ENCODE data around the gene TSKU. TPM values are rescaled to one million over a fixed set of nuclear protein-coding genes. Genes with fewer than 3 reads are reported as not detected.
A peak's percentile ranks its signal among the peaks of the same experiment; 100 is the strongest.
"Not testable (repeated sequence)": the region's sequence is repeated elsewhere in the genome, so short reads cannot be mapped to it uniquely, and the experiment has no call there.

The TSKU gene
- total RNA-seq, 1 experiment from 2014 or later = 68.8 TPM

GRCh38 chr11:76805206-76805913 lies 22.2 kb downstream of the TSKU start:
- Histone ChIP-seq H3K4me3 (ENCODE audit: insufficient read depth, low read depth, low read length) (no peak overlapping the region), H3K27me3 (ENCODE audit: control insufficient read depth, insufficient read depth, low read length) (no peaks in the 10 kb centered on the region), H3K36me3 (replicated peaks; ENCODE audit: control insufficient read depth, insufficient read depth, low read length) (no peaks in the 10 kb centered on the region)
- DNase-seq = peak; percentile 11

GRCh38 chr11:76806131-76806530 lies 23.0 kb downstream of the TSKU start:
- Histone ChIP-seq H3K27me3 (ENCODE audit: control insufficient read depth, insufficient read depth, low read length) (no peaks in the 10 kb centered on the region), H3K4me3 (ENCODE audit: insufficient read depth, low read depth, low read length) (no peak overlapping the region), H3K36me3 (replicated peaks; ENCODE audit: control insufficient read depth, insufficient read depth, low read length) (no peaks in the 10 kb centered on the region)
- peak; percentile 28 for DNase-seq

GRCh38 chr11:76806608-76807205 lies 23.6 kb downstream of the TSKU start:
- H3K36me3 ChIP-seq (replicated peaks; ENCODE audit: control insufficient read depth, insufficient read depth, low read length) = no peaks in the 10 kb centered on the region
- no peak for DNase-seq

GRCh38 chr11:76807206-76807875 lies 24.2 kb downstream of the TSKU start:
- H3K27me3 ChIP-seq (ENCODE audit: control insufficient read depth, insufficient read depth, low read length) = no peaks in the 10 kb centered on the region
- no peaks in the 10 kb centered on the region for H3K36me3 ChIP-seq (replicated peaks; ENCODE audit: control insufficient read depth, insufficient read depth, low read length)
- peak; percentile 84 for DNase-seq
- no peak overlapping the region for H3K4me3 ChIP-seq (ENCODE audit: insufficient read depth, low read depth, low read length)

More at GRCh38 chr11:76806608-76807205, 23.6 kb downstream of the TSKU start:
- no peaks in the 10 kb centered on the region for H3K27me3 ChIP-seq (ENCODE audit: control insufficient read depth, insufficient read depth, low read length)
- no peak overlapping the region for H3K4me3 ChIP-seq (ENCODE audit: insufficient read depth, low read depth, low read length)

- H3K4me3 ChIP-seq (ENCODE audit: insufficient read depth, low read depth, low read length) = no peak overlapping the region
- H3K27me3 ChIP-seq (ENCODE audit: control insufficient read depth, insufficient read depth, low read length) = no peaks in the 10 kb centered on the region
- no peak for DNase-seq
- no peaks in the 10 kb centered on the region for H3K36me3 ChIP-seq (replicated peaks; ENCODE audit: control insufficient read depth, insufficient read depth, low read length)
Observed at GRCh38 chr11:76808171-76808570, 25.0 kb downstream of the TSKU start.

GRCh38 chr11:76808996-76809395 lies 25.8 kb downstream of the TSKU start:
- DNase-seq = no peak
- H3K36me3 ChIP-seq (replicated peaks; ENCODE audit: control insufficient read depth, insufficient read depth, low read length) = no peaks in the 10 kb centered on the region
- no peak overlapping the region for H3K4me3 ChIP-seq (ENCODE audit: insufficient read depth, low read depth, low read length)
- no peaks in the 10 kb centered on the region for H3K27me3 ChIP-seq (ENCODE audit: control insufficient read depth, insufficient read depth, low read length)

- H3K4me3 ChIP-seq (ENCODE audit: insufficient read depth, low read depth, low read length) = no peak overlapping the region
- DNase-seq = no peak
- no peaks in the 10 kb centered on the region for H3K36me3 ChIP-seq (replicated peaks; ENCODE audit: control insufficient read depth, insufficient read depth, low read length)
- no peaks in the 10 kb centered on the region for H3K27me3 ChIP-seq (ENCODE audit: control insufficient read depth, insufficient read depth, low read length)
Observed at GRCh38 chr11:76810151-76810853, 27.1 kb downstream of the TSKU start.

GRCh38 chr11:76811259-76811658 lies 28.1 kb downstream of the TSKU start:
- H3K4me3 ChIP-seq (ENCODE audit: insufficient read depth, low read depth, low read length) = no peak overlapping the region
- DNase-seq = no peak
- no peaks in the 10 kb centered on the region for H3K27me3 ChIP-seq (ENCODE audit: control insufficient read depth, insufficient read depth, low read length)
- H3K36me3 ChIP-seq (replicated peaks; ENCODE audit: control insufficient read depth, insufficient read depth, low read length) = no peaks in the 10 kb centered on the region

- Histone ChIP-seq H3K36me3 (replicated peaks; ENCODE audit: control insufficient read depth, insufficient read depth, low read length) (no peaks in the 10 kb centered on the region), H3K4me3 (ENCODE audit: insufficient read depth, low read depth, low read length) (no peak overlapping the region), H3K27me3 (ENCODE audit: control insufficient read depth, insufficient read depth, low read length) (no peaks in the 10 kb centered on the region)
- DNase-seq = no peak
Observed at GRCh38 chr11:76814414-76814813, 31.3 kb downstream of the TSKU start.

GRCh38 chr11:76815678-76816077 lies 32.5 kb downstream of the TSKU start:
- not testable (repeated sequence) for H3K36me3 ChIP-seq (replicated peaks; ENCODE audit: control insufficient read depth, insufficient read depth, low read length); DNase-seq; H3K27me3 ChIP-seq (ENCODE audit: control insufficient read depth, insufficient read depth, low read length); H3K4me3 ChIP-seq (ENCODE audit: insufficient read depth, low read depth, low read length)

- H3K4me3 ChIP-seq (ENCODE audit: insufficient read depth, low read depth, low read length) = no peak overlapping the region
- no peaks in the 10 kb centered on the region for H3K27me3 ChIP-seq (ENCODE audit: control insufficient read depth, insufficient read depth, low read length)
- DNase-seq = no peak
- no peaks in the 10 kb centered on the region for H3K36me3 ChIP-seq (replicated peaks; ENCODE audit: control insufficient read depth, insufficient read depth, low read length)
Observed at GRCh38 chr11:76820184-76820566, 37.0 kb downstream of the TSKU start.

GRCh38 chr11:76821396-76821795 lies 38.2 kb downstream of the TSKU start:
- not testable (repeated sequence) for H3K27me3 ChIP-seq (ENCODE audit: control insufficient read depth, insufficient read depth, low read length); H3K4me3 ChIP-seq (ENCODE audit: insufficient read depth, low read depth, low read length); H3K36me3 ChIP-seq (replicated peaks; ENCODE audit: control insufficient read depth, insufficient read depth, low read length); DNase-seq

- DNase-seq = no peak
- Histone ChIP-seq H3K36me3 (replicated peaks; ENCODE audit: control insufficient read depth, insufficient read depth, low read length) (no peaks in the 10 kb centered on the region), H3K27me3 (ENCODE audit: control insufficient read depth, insufficient read depth, low read length) (no peaks in the 10 kb centered on the region), H3K4me3 (ENCODE audit: insufficient read depth, low read depth, low read length) (no peak overlapping the region)
Observed at GRCh38 chr11:76822406-76822805, 39.2 kb downstream of the TSKU start.

GRCh38 chr11:76823481-76824028 lies 40.4 kb downstream of the TSKU start:
- no peak for DNase-seq
- Histone ChIP-seq H3K27me3 (ENCODE audit: control insufficient read depth, insufficient read depth, low read length) (no peaks in the 10 kb centered on the region), H3K4me3 (ENCODE audit: insufficient read depth, low read depth, low read length) (no peak overlapping the region), H3K36me3 (replicated peaks; ENCODE audit: control insufficient read depth, insufficient read depth, low read length) (no peaks in the 10 kb centered on the region)

Data from H7 (cell line).